Measurements from ENCODE around the gene NPC2.

The NPC2 gene

DNA sequence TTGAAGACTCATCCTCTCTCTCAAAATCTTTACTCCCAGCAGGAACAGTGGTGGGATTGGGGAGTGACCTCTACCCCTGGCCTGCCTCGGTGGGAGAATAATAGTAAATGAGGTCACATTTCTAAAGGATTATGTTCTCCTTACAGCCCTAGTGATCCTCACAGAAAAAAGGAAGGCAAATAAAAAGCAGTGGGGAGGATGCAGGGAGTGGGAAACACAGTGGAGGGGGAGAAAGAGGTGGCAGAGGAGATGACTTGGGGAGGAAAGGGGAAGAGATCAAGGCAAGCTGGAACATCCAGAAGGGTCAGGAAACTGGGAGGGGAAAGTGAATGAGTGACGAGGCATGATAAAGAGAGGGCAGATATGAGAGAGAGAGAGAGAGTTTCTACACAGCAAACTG is 58.8 kb downstream of the NPC2 start:
- no peak overlapping the region for H3K9ac ChIP-seq (ENCODE audit: low read depth, low read length)
- no peaks in the 10 kb centered on the region for H3K36me3 ChIP-seq (ENCODE audit: insufficient read depth, low read length)
- no peaks in the 10 kb centered on the region for H3K9me3 ChIP-seq (replicated peaks; ENCODE audit: low read length)
- H3K4me3 ChIP-seq (ENCODE audit: low read length): no peak overlapping the region
- H3K27me3 ChIP-seq (ENCODE audit: control insufficient read depth, insufficient read depth, low read length): peaks cover 75% of the 10 kb centered on the region
- H3K4me2 ChIP-seq (ENCODE audit: low read length): no peak overlapping the region
- no peaks in the 10 kb centered on the region for H3K4me1 ChIP-seq (ENCODE audit: control insufficient read depth, insufficient read depth, low read length)

DNA sequence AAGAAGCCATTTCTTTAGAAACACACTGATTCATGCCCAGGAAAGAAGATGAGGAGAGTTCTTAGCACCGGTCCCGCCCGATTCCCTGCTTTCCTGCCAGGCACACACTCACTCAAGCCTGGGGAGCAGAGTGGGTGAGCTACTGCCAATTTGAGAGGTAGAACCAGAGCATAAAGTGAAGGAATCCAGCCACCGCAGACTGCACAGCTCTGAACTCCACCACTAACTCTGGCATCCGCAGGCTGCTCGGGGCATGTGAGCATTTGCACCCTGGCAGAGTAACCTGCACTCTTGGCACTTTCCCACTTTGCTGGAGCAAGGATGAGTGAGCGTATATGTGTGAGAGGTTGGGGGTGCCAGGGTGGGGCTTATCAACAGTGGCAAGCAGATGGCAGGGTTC is 63.1 kb downstream of the NPC2 start:
- H3K27me3 ChIP-seq (ENCODE audit: control insufficient read depth, insufficient read depth, low read length): peaks cover 79% of the 10 kb centered on the region
- no peaks in the 10 kb centered on the region for H3K9me3 ChIP-seq (replicated peaks; ENCODE audit: low read length)
- H3K36me3 ChIP-seq (ENCODE audit: insufficient read depth, low read length): no peaks in the 10 kb centered on the region
- H3K9ac ChIP-seq (ENCODE audit: low read depth, low read length): no peak overlapping the region
- no peak overlapping the region for H3K4me2 ChIP-seq (ENCODE audit: low read length)
- H3K4me1 ChIP-seq (ENCODE audit: control insufficient read depth, insufficient read depth, low read length): no peaks in the 10 kb centered on the region
- no peak overlapping the region for H3K4me3 ChIP-seq (ENCODE audit: low read length)
